Left ventricle myocardium inferior (tissue), 1 donor: ENCODE results near the gene SPTAN1. TPM values are rescaled to one million over a fixed set of nuclear protein-coding genes. Genes with fewer than 3 reads are reported as not detected.

Source experiments
- DNase-seq: peaks from one replicate; pipeline ENCODE4 v3.0.0-alpha.2; 2020
- H3K27ac ChIP-seq: fragments of 200-600 bp; replicated peaks from 2 replicates; pipeline ENCODE4 v1.8.0; 2021
- H3K27me3 ChIP-seq: fragments of 200-600 bp; 2 replicates; pipeline ENCODE4 v1.8.0; 2021; ENCODE audit warnings: low read depth
- H3K36me3 ChIP-seq: fragments of 200-600 bp; 2 replicates; pipeline ENCODE4 v1.8.0; 2021
- H3K4me1 ChIP-seq: fragments of 200-600 bp; 2 replicates; pipeline ENCODE4 v1.8.0; 2021
- H3K4me3 ChIP-seq: fragments of 200-600 bp; 2 replicates; pipeline ENCODE4 v1.8.0; 2021; ENCODE audit warnings: mild to moderate bottlenecking, moderate library complexity
- H3K9me3 ChIP-seq: fragments of 200-600 bp; replicated peaks from 2 replicates; pipeline ENCODE4 v1.8.0; 2021
- CTCF ChIP-seq: fragments of 200-600 bp; IDR thresholded peaks from 2 replicates; pipeline ENCODE4 v1.8.0; 2021; ENCODE audit warnings: antibody characterized with exemption, mild to moderate bottlenecking, borderline replicate concordance
- intact Hi-C: fragments of 100-400 bp; cut with micrococcal nuclease; formaldehyde crosslinking; loops from one replicate; pipeline ENCODE4 v1.11.0; 2022
- total RNA-seq: library from RNA; stranded (reverse); fragmentation: NEBNext Ultra II Directional; extraction: Animal tissue kit (Norgen Biotek cat#: 25700); gene quantifications from one replicate; pipeline ENCODE4 v1.2.1, GENCODE V29; 2021
- donor health status: DM: no; HTN: yes; CAD: no; lungs with severe emphysema.

SPTAN1 gene
- total RNA-seq, 1 donor from 2014 or later: 269 TPM

- peaks cover 8% of the 10 kb centered on the region for H3K4me1 ChIP-seq
- H3K9me3 ChIP-seq: no peaks in the 10 kb centered on the region
- intact Hi-C loops: no loop called here
- no peak overlapping the region for H3K27ac ChIP-seq
- DNase-seq: no peak
- H3K36me3 ChIP-seq: peaks cover 96% of the 10 kb centered on the region
- no peak for TF ChIP-seq CTCF
- H3K27me3 ChIP-seq: no peaks in the 10 kb centered on the region
- H3K4me3 ChIP-seq: no peak overlapping the region
These were observed 23.2 kb upstream of the SPTAN1 start for GRCh38 chr9:128529191-128529590.

GRCh38 chr9:128532581-128532980 is 19.8 kb upstream of the SPTAN1 start:
- intact Hi-C loops: no loop called here

GRCh38 chr9:128540634-128541360 is 11.6 kb upstream of the SPTAN1 start:
- Histone ChIP-seq H3K27me3 (no peaks in the 10 kb centered on the region), H3K4me3 (no peak overlapping the region), H3K27ac (peak overlapping the region; percentile 49), H3K36me3 (peaks cover 79% of the 10 kb centered on the region), H3K4me1 (peaks cover 17% of the 10 kb centered on the region), H3K9me3 (no peaks in the 10 kb centered on the region)
- DNase-seq: no peak
- intact Hi-C loops: no loop called here
- TF ChIP-seq CTCF: no peak

More at GRCh38 chr9:128532581-128532980, 19.8 kb upstream of the SPTAN1 start:
- H3K27me3 ChIP-seq: no peaks in the 10 kb centered on the region
- H3K9me3 ChIP-seq: no peaks in the 10 kb centered on the region
- no peak for TF ChIP-seq CTCF
- H3K4me1 ChIP-seq: peaks cover 8% of the 10 kb centered on the region
- no peak overlapping the region for H3K4me3 ChIP-seq
- no peak overlapping the region for H3K27ac ChIP-seq
- H3K36me3 ChIP-seq: peaks cover 91% of the 10 kb centered on the region
- no peak for DNase-seq

- intact Hi-C loops: no loop called here
- no peak for TF ChIP-seq CTCF
These were observed 5.9 kb upstream of the SPTAN1 start for GRCh38 chr9:128546504-128546903.

GRCh38 chr9:128548876-128549275 is 3.5 kb upstream of the SPTAN1 start:
- H3K27ac ChIP-seq: peak overlapping the region; percentile 100
- H3K36me3 ChIP-seq: no peaks in the 10 kb centered on the region
- DNase-seq: no peak
- H3K9me3 ChIP-seq: no peaks in the 10 kb centered on the region
- H3K4me3 ChIP-seq: no peak overlapping the region
- no peak for TF ChIP-seq CTCF
- intact Hi-C loops: no loop called here
- no peaks in the 10 kb centered on the region for H3K27me3 ChIP-seq
- peaks cover 48% of the 10 kb centered on the region for H3K4me1 ChIP-seq

More at GRCh38 chr9:128546504-128546903, 5.9 kb upstream of the SPTAN1 start:
- no peak overlapping the region for H3K4me3 ChIP-seq
- no peaks in the 10 kb centered on the region for H3K27me3 ChIP-seq
- H3K27ac ChIP-seq: no peak overlapping the region
- peaks cover 23% of the 10 kb centered on the region for H3K36me3 ChIP-seq
- H3K9me3 ChIP-seq: no peaks in the 10 kb centered on the region
- no peak for DNase-seq
- H3K4me1 ChIP-seq: peaks cover 30% of the 10 kb centered on the region
